Measurements from ENCODE around the gene GPR61. TPM values are rescaled to one million over a fixed set of nuclear protein-coding genes. Genes with fewer than 3 reads are reported as not detected.
A peak's percentile ranks its signal among the peaks of the same experiment; 100 is the strongest.

GPR61 gene
- not detected for total RNA-seq (ENCODE audit: unreplicated experiment)
- long read RNA-seq = 0 reads

- H3K36me3 Mint-ChIP-seq (ENCODE audit: low read depth, unreplicated experiment) = no peaks in the 10 kb centered on the region
- no peak within 1 kb of the TSS for H3K27ac Mint-ChIP-seq (ENCODE audit: unreplicated experiment)
- no peaks in the 10 kb centered on the region for H3K9me3 Mint-ChIP-seq (ENCODE audit: unreplicated experiment)
- peaks cover 9% of the 10 kb centered on the region for H3K4me1 Mint-ChIP-seq (ENCODE audit: unreplicated experiment)
- no peak within 1 kb of the TSS for H3K4me3 Mint-ChIP-seq (ENCODE audit: unreplicated experiment)
- TF ChIP-seq, protein P1, sequence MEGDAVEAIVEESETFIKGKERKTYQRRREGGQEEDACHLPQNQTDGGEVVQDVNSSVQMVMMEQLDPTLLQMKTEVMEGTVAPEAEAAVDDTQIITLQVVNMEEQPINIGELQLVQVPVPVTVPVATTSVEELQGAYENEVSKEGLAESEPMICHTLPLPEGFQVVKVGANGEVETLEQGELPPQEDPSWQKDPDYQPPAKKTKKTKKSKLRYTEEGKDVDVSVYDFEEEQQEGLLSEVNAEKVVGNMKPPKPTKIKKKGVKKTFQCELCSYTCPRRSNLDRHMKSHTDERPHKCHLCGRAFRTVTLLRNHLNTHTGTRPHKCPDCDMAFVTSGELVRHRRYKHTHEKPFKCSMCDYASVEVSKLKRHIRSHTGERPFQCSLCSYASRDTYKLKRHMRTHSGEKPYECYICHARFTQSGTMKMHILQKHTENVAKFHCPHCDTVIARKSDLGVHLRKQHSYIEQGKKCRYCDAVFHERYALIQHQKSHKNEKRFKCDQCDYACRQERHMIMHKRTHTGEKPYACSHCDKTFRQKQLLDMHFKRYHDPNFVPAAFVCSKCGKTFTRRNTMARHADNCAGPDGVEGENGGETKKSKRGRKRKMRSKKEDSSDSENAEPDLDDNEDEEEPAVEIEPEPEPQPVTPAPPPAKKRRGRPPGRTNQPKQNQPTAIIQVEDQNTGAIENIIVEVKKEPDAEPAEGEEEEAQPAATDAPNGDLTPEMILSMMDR (IDR thresholded peaks at IDR 0.05; ENCODE audit: unreplicated experiment) = no peak
- H3K27me3 Mint-ChIP-seq (ENCODE audit: unreplicated experiment) = peaks cover 7% of the 10 kb centered on the region
- DNase-seq (ENCODE audit: low spot score) = no peak
Measured at GRCh38 chr1:109539676-109540075, at the start of gene GPR61. GPR61 (plus strand) TSS chr1:109539872; CDS start chr1:109543023, 3,151 bp downstream.

- no peaks in the 10 kb centered on the region for H3K9me3 Mint-ChIP-seq (ENCODE audit: unreplicated experiment)
- peak; percentile 83 for DNase-seq (ENCODE audit: low spot score)
- H3K36me3 Mint-ChIP-seq (ENCODE audit: low read depth, unreplicated experiment) = no peaks in the 10 kb centered on the region
- H3K4me3 Mint-ChIP-seq (ENCODE audit: unreplicated experiment) = no peak overlapping the region
- no peaks in the 10 kb centered on the region for H3K4me1 Mint-ChIP-seq (ENCODE audit: unreplicated experiment)
- H3K27ac Mint-ChIP-seq (ENCODE audit: unreplicated experiment) = no peak overlapping the region
- TF ChIP-seq, protein P1 (IDR thresholded peaks at IDR 0.05; ENCODE audit: unreplicated experiment) = peak; percentile 61
- H3K27me3 Mint-ChIP-seq (ENCODE audit: unreplicated experiment) = peaks cover 14% of the 10 kb centered on the region
Measured at GRCh38 chr1:109490029-109490933, 49.4 kb upstream of the GPR61 start.

DNA sequence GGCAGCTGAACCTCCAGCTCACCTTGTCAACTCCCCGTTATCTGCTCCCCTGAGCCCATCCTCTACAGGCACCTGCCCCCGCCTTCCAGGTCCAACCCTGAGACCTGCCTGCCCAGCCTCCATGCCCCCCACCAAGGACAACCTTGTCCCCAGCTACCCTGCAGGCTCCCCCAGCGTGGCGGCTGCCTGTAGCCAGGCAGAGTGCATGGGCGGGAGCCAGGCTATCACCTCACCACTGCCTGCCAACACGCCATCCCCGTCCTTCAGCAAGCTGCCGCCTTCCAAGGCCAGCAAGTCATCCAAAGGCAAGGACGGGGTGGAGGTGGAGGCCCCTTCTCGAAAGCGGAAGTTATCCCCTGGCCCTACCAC lies 48.8 kb upstream of the GPR61 start:
- H3K9me3 Mint-ChIP-seq (ENCODE audit: unreplicated experiment) = no peaks in the 10 kb centered on the region
- peaks cover 13% of the 10 kb centered on the region for H3K27me3 Mint-ChIP-seq (ENCODE audit: unreplicated experiment)
- no peak overlapping the region for H3K4me3 Mint-ChIP-seq (ENCODE audit: unreplicated experiment)
- H3K36me3 Mint-ChIP-seq (ENCODE audit: low read depth, unreplicated experiment) = no peaks in the 10 kb centered on the region
- TF ChIP-seq, protein P1 (IDR thresholded peaks at IDR 0.05; ENCODE audit: unreplicated experiment) = no peak
- no peak overlapping the region for H3K27ac Mint-ChIP-seq (ENCODE audit: unreplicated experiment)
- no peak for DNase-seq (ENCODE audit: low spot score)
- no peaks in the 10 kb centered on the region for H3K4me1 Mint-ChIP-seq (ENCODE audit: unreplicated experiment)

- H3K36me3 Mint-ChIP-seq (ENCODE audit: low read depth, unreplicated experiment) = peaks cover 4% of the 10 kb centered on the region
- H3K4me3 Mint-ChIP-seq (ENCODE audit: unreplicated experiment) = no peak overlapping the region
- DNase-seq (ENCODE audit: low spot score) = no peak
- TF ChIP-seq, protein P1 (IDR thresholded peaks at IDR 0.05; ENCODE audit: unreplicated experiment) = no peak
- H3K27me3 Mint-ChIP-seq (ENCODE audit: unreplicated experiment) = peaks cover 11% of the 10 kb centered on the region
- no peaks in the 10 kb centered on the region for H3K9me3 Mint-ChIP-seq (ENCODE audit: unreplicated experiment)
- H3K27ac Mint-ChIP-seq (ENCODE audit: unreplicated experiment) = no peak overlapping the region
- H3K4me1 Mint-ChIP-seq (ENCODE audit: unreplicated experiment) = no peaks in the 10 kb centered on the region
Measured at GRCh38 chr1:109491372-109491771, 48.3 kb upstream of the GPR61 start.

DNA sequence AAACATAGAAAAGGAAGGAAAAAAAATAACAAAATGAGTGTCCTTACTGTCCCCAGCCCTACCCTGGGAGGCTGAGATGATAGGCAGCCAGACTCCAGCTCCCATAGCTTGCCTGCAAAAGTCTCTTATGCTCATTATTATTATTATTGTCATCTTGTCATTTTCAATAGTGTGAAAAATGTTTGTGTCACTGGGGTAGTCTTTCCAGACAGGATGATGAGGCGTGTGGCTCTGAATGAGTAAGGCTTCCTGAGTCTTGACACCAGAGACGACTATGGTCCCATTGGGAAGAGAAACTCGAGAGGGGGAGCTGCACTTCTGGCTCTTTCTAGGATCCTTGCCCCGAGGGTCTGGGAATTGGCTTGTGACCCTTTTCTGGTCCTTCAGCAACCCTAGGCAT lies 46.9 kb upstream of the GPR61 start:
- Mint-ChIP-seq H3K4me1 (ENCODE audit: unreplicated experiment) (no peaks in the 10 kb centered on the region), H3K27me3 (ENCODE audit: unreplicated experiment) (peaks cover 7% of the 10 kb centered on the region), H3K9me3 (ENCODE audit: unreplicated experiment) (no peaks in the 10 kb centered on the region), H3K27ac (ENCODE audit: unreplicated experiment) (no peak overlapping the region), H3K36me3 (ENCODE audit: low read depth, unreplicated experiment) (peaks cover 6% of the 10 kb centered on the region), H3K4me3 (ENCODE audit: unreplicated experiment) (no peak overlapping the region)
- TF ChIP-seq, protein P1 (IDR thresholded peaks at IDR 0.05; ENCODE audit: unreplicated experiment) = no peak
- DNase-seq (ENCODE audit: low spot score) = no peak
